ENCODE measurements around the gene PHF3. TPM values are rescaled to one million over a fixed set of nuclear protein-coding genes. Genes with fewer than 3 reads are reported as not detected.

PHF3 gene
- total and polyA plus RNA-seq, 8 donors: 5.4 to 42.9 (median 31.2) TPM

DNA sequence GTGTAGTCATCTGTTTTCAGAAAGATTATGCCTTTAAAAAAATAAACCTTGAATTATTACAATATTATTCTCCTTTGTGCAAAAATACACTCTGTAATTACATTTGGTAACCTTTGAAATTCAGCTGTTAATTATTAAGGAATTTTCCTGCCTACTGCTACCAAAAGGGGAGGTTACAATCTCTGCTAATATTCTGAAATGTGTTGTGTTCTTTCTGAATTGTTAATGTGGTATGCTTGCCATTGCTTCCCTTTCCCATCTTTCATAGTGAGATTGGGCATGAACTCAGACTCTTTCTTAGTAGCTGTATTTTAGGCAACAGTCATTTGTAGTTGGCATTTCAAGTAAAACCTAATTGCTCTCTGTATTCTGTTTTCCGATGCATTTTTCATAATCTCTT lies 73.0 kb downstream of the PHF3 start:
- ATAC-seq (no peak), DNase-seq (no peak), FAIRE-seq (no peak)
- Histone ChIP-seq H3K27me3 (no peaks in the 10 kb centered on the region), H3K36me3 (peaks cover 5 to 57% (median 29%) of the 10 kb centered on the region in 3 donors), H3K4me3 (no peak overlapping the region), H3K4me1 (peaks cover 0 to 5% (median 4%) of the 10 kb centered on the region in 3 donors), H3K9me3 (no peaks in the 10 kb centered on the region), H3K27ac (no peak overlapping the region)
- no peak for TF ChIP-seq CTCF (IDR thresholded peaks at IDR 0.05)
- intact Hi-C loops (cut with DNase I): no loop called here
- whole genome bisulfite sequencing, 2 donors: 88 to 95% methylated on average over 1 of the region's 1 CpG

DNA sequence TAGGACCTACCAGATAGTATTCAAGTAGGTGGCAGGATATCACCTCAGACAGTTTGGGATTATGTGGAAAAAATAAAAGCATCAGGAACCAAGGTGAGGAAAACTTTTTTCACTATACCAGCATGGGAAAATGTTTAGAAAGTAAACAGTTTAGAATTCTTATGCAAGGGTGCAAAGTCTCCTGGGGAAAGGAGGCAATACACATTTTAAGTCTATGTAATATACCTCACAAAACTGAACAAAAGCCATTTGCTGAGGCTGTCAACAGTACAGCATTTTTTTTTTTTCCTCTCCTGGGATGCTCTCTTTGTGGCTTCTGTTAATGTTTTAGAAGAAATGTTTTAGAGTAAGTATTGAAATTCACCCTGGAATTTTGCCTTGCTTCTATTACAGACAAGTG lies 73.5 kb downstream of the PHF3 start:
- intact Hi-C loops (cut with DNase I): no loop called here
- DNase-seq (no peak), FAIRE-seq (no peak), ATAC-seq (no peak)
- H3K9me3 ChIP-seq: no peaks in the 10 kb centered on the region
- TF ChIP-seq CTCF (IDR thresholded peaks at IDR 0.05): no peak
- peaks cover 0 to 5% (median 4%) of the 10 kb centered on the region in 3 donors for H3K4me1 ChIP-seq
- no peak overlapping the region for H3K4me3 ChIP-seq
- no peak overlapping the region for H3K27ac ChIP-seq
- no peaks in the 10 kb centered on the region for H3K27me3 ChIP-seq
- peaks cover 5 to 57% (median 26%) of the 10 kb centered on the region in 3 donors for H3K36me3 ChIP-seq

DNA sequence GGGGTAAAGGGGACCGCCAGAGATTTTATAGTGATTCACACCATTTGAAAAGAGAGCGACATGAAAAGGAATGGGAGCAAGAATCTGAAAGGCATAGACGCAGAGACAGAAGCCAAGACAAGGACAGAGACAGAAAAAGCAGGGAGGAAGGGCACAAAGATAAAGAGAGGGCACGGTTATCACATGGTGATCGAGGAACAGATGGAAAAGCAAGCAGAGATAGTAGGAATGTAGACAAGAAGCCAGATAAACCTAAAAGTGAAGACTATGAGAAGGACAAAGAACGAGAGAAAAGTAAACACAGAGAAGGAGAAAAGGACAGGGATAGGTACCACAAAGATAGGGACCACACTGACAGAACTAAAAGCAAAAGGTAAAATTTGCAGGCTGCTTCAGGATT lies 77.7 kb downstream of the PHF3 start:
- Histone ChIP-seq H3K4me3 (no peak overlapping the region), H3K27ac (no peak overlapping the region), H3K27me3 (no peaks in the 10 kb centered on the region), H3K4me1 (peaks cover 0 to 5% (median 4%) of the 10 kb centered on the region in 3 donors), H3K9me3 (no peaks in the 10 kb centered on the region), H3K36me3 (peaks cover 5 to 51% (median 23%) of the 10 kb centered on the region in 3 donors)
- FAIRE-seq (no peak), DNase-seq (no peak), ATAC-seq (no peak)
- intact Hi-C loops (cut with DNase I): no loop called here
- 86 to 89% methylated on average over 6 of the region's 6 CpGs for WGBS, 2 donors
- no peak for TF ChIP-seq CTCF (IDR thresholded peaks at IDR 0.05)

GRCh38 chr6:63714091-63714490 lies 78.5 kb downstream of the PHF3 start:
- no peak overlapping the region for H3K4me3 ChIP-seq
- DNase-seq (no peak), FAIRE-seq (peak; percentile 56), ATAC-seq (no peak)
- peaks cover 0 to under 1% (median 0%) of the 10 kb centered on the region in 3 donors for H3K4me1 ChIP-seq
- H3K36me3 ChIP-seq: peaks cover 5 to 45% (median 23%) of the 10 kb centered on the region in 3 donors
- H3K27me3 ChIP-seq: no peaks in the 10 kb centered on the region
- intact Hi-C loops (cut with DNase I): no loop called here
- no peaks in the 10 kb centered on the region for H3K9me3 ChIP-seq
- TF ChIP-seq CTCF (IDR thresholded peaks at IDR 0.05): no peak
- H3K27ac ChIP-seq: no peak overlapping the region

- no peak for FAIRE-seq
- no peak for ATAC-seq
- H3K36me3 ChIP-seq: peaks cover 5 to 25% (median 20%) of the 10 kb centered on the region in 3 donors
- no peaks in the 10 kb centered on the region for H3K4me1 ChIP-seq
- no peaks in the 10 kb centered on the region for H3K9me3 ChIP-seq
- DNase-seq: no peak
- TF ChIP-seq CTCF (IDR thresholded peaks at IDR 0.05): no peak
- intact Hi-C loops (cut with DNase I): no loop called here
- H3K27me3 ChIP-seq: no peaks in the 10 kb centered on the region
- WGBS, 2 donors: 97 to 98% methylated on average over 2 of the region's 2 CpGs
- no peak overlapping the region for H3K27ac ChIP-seq
- H3K4me3 ChIP-seq: no peak overlapping the region
Observed at GRCh38 chr6:63716169-63716568, 80.6 kb downstream of the PHF3 start.

Measured in pancreas (tissue), 10 donors.